WERI-Rb-1 (cell line): Measurements from ENCODE around the gene MYMX.

ENCODE experiments used
- DNase-seq: peaks from one replicate; pipeline ENCODE4 v3.0.0-alpha.2; 2020
- H3K27ac ChIP-seq: fragments of 250-450 bp; sonication (Bioruptor Pico); 2 replicates; pipeline ENCODE4 v1.5.1; 2020; ENCODE audit warnings: mild to moderate bottlenecking, moderate library complexity
- H3K27me3 ChIP-seq: fragments of 250-450 bp; sonication (Bioruptor Pico); 2 replicates; pipeline ENCODE4 v1.5.1; 2021; ENCODE audit warnings: mild to moderate bottlenecking, low read depth, moderate library complexity; ENCODE audit not compliant: insufficient read depth, severe bottlenecking
- H3K36me3 ChIP-seq: fragments of 250-450 bp; sonication (Bioruptor Pico); 2 replicates; pipeline ENCODE4 v1.5.1; 2020; ENCODE audit warnings: mild to moderate bottlenecking, moderate library complexity
- H3K4me3 ChIP-seq: 2 replicates; pipeline ENCODE4 v1.5.1; 2011; ENCODE audit warnings: low read depth, mild to moderate bottlenecking, control low read depth, low read length
- H3K9me3 ChIP-seq: fragments of 250-450 bp; sonication (Bioruptor Pico); 2 replicates; pipeline ENCODE4 v1.5.1; 2021; ENCODE audit warnings: mild to moderate bottlenecking, moderate library complexity; ENCODE audit not compliant: severe bottlenecking
- CTCF ChIP-seq: IDR thresholded peaks from 2 replicates; pipeline ENCODE4 v1.5.1; 2011; ENCODE audit warnings: low read depth, mild to moderate bottlenecking, control low read depth, inconsistent platforms, low read length

MYMX gene

GRCh38 chr6:44222486-44223318 lies 6.0 kb downstream of the MYMX start:
- Histone ChIP-seq H3K36me3 (peaks cover 17% of the 10 kb centered on the region), H3K4me3 (peak overlapping the region; percentile 52), H3K9me3 (no peaks in the 10 kb centered on the region), H3K27ac (peak overlapping the region; percentile 91), H3K27me3 (no peaks in the 10 kb centered on the region)
- TF ChIP-seq CTCF: no peak
- no peak for DNase-seq

GRCh38 chr6:44223319-44224028 lies 6.7 kb downstream of the MYMX start, which contains the start of gene SLC29A1:
TSS of gene SLC29A1 (plus strand) at chr6:44223595. CDS start at chr6:44227314, 3,719 bp downstream.
- no peaks in the 10 kb centered on the region for H3K9me3 ChIP-seq
- H3K4me3 ChIP-seq: peak within 1 kb of the TSS; percentile 52
- DNase-seq: peak; percentile 97
- peaks cover 25% of the 10 kb centered on the region for H3K36me3 ChIP-seq
- peak; percentile 67 for TF ChIP-seq CTCF
- no peaks in the 10 kb centered on the region for H3K27me3 ChIP-seq
- peak within 1 kb of the TSS; percentile 91 for H3K27ac ChIP-seq

- Histone ChIP-seq H3K27ac (peak overlapping the region; percentile 91), H3K4me3 (peak overlapping the region; percentile 52), H3K36me3 (peaks cover 33% of the 10 kb centered on the region), H3K9me3 (no peaks in the 10 kb centered on the region), H3K27me3 (no peaks in the 10 kb centered on the region)
- peak; percentile 66 for DNase-seq
- peak; percentile 65 for TF ChIP-seq CTCF
These were observed 7.6 kb downstream of the MYMX start for GRCh38 chr6:44224029-44224964.

GRCh38 chr6:44224965-44225305 lies 8.2 kb downstream of the MYMX start:
- H3K27ac ChIP-seq: peak overlapping the region; percentile 7; the same call in 1 of the 2 replicates
- DNase-seq: no peak

More at GRCh38 chr6:44224965-44225305, 8.2 kb downstream of the MYMX start:
- peaks cover 39% of the 10 kb centered on the region for H3K36me3 ChIP-seq
- H3K4me3 ChIP-seq: no peak overlapping the region
- no peaks in the 10 kb centered on the region for H3K9me3 ChIP-seq
- H3K27me3 ChIP-seq: no peaks in the 10 kb centered on the region
- TF ChIP-seq CTCF: no peak
